Neural cell (in vitro differentiated cells): ENCODE data around the gene MED29. TPM values are rescaled to one million over a fixed set of nuclear protein-coding genes. Genes with fewer than 3 reads are reported as not detected.

ENCODE experiments used
- H2AFZ ChIP-seq: fragments of 200-600, 300-800 bp; sonication (generic), shearing (Covaris generic); 2 replicates; pipeline ENCODE4 v1.6.0; 2014; ENCODE audit warnings: low read depth, mild to moderate bottlenecking, antibody characterized with exemption, low read length, moderate library complexity
- H3F3A ChIP-seq: fragments of 200-600 bp; shearing (Covaris generic); 2 replicates; pipeline ENCODE4 v1.6.1; 2016; ENCODE audit warnings: mild to moderate bottlenecking, moderate library complexity, mixed read lengths, antibody characterized with exemption, low read length; ENCODE audit not compliant: insufficient read depth, poor library complexity, severe bottlenecking
- H3K27ac ChIP-seq: fragments of 200-600, 300-800 bp; sonication (generic), shearing (Covaris generic); 2 replicates; pipeline ENCODE4 v1.5.1; 2014; ENCODE audit warnings: mild to moderate bottlenecking, low read length, moderate library complexity
- H3K27me3 ChIP-seq: fragments of 300-800, 200-600 bp; sonication (generic), shearing (Covaris generic); 2 replicates; pipeline ENCODE4 v1.6.0; 2014; ENCODE audit warnings: mild to moderate bottlenecking, low read depth, low read length, moderate library complexity; ENCODE audit not compliant: insufficient read depth
- H3K36me3 ChIP-seq: fragments of 300-800, 200-600 bp; sonication (generic), shearing (Covaris generic); 2 replicates; pipeline ENCODE4 v1.5.1; 2014; ENCODE audit warnings: mild to moderate bottlenecking, antibody characterized with exemption, low read length, moderate library complexity; ENCODE audit not compliant: insufficient read depth
- H3K4me2 ChIP-seq: fragments of 300-800, 200-600 bp; sonication (generic), shearing (Covaris generic); 2 replicates; pipeline ENCODE4 v1.6.0; 2014; ENCODE audit warnings: mild to moderate bottlenecking, low read length
- H3K4me3 ChIP-seq: fragments of 300-800, 200-600 bp; sonication (generic), shearing (Covaris generic); 2 replicates; pipeline ENCODE4 v1.5.1; 2014; ENCODE audit warnings: mild to moderate bottlenecking, low read length, moderate library complexity
- H3K79me2 ChIP-seq: fragments of 200-600 bp; shearing (Covaris generic); replicated peaks from 2 replicates; pipeline ENCODE4 v1.6.0; 2014; ENCODE audit warnings: mild to moderate bottlenecking, low read length, moderate library complexity; ENCODE audit not compliant: insufficient read depth
- H3K9ac ChIP-seq: fragments of 300-800, 200-600 bp; sonication (generic), shearing (Covaris generic); 2 replicates; pipeline ENCODE4 v1.6.1; 2016; ENCODE audit warnings: mild to moderate bottlenecking, low read length, mixed read lengths
- H3K9me2 ChIP-seq: fragments of 200-600 bp; shearing (Covaris generic); 2 replicates; pipeline ENCODE4 v1.6.1; 2016; ENCODE audit warnings: mild to moderate bottlenecking, low read length, mixed read lengths; ENCODE audit not compliant: insufficient read depth
- H3K9me3 ChIP-seq: fragments of 200-600, 300-800 bp; sonication (generic), shearing (Covaris generic); 2 replicates; pipeline ENCODE4 v1.6.1; 2016; ENCODE audit warnings: mild to moderate bottlenecking, mixed run types, low read length, moderate library complexity, mixed read lengths
- H4K20me1 ChIP-seq: fragments of 200-600 bp; shearing (Covaris generic); 2 replicates; pipeline ENCODE4 v1.6.1; 2016; ENCODE audit warnings: mild to moderate bottlenecking, mixed run types; ENCODE audit not compliant: insufficient read depth
- EP300 ChIP-seq: fragments of 450-650 bp; conservative IDR thresholded peaks from 2 replicates; pipeline ENCODE4 v1.6.1; 2014; ENCODE audit warnings: antibody characterized with exemption, mild to moderate bottlenecking, moderate library complexity; ENCODE audit not compliant: poor library complexity, severe bottlenecking
- POLR2AphosphoS5 ChIP-seq: IDR thresholded peaks from 2 replicates; pipeline ENCODE4 v1.6.1; 2012
- RAD21 ChIP-seq: fragments of 450-650 bp; conservative IDR thresholded peaks from 2 replicates; pipeline ENCODE4 v1.6.1; 2014; ENCODE audit warnings: antibody characterized with exemption, mild to moderate bottlenecking, moderate library complexity
- REST ChIP-seq: IDR thresholded peaks from 2 replicates; pipeline ENCODE4 v1.6.1; 2012; ENCODE audit warnings: borderline replicate concordance
- SMC3 ChIP-seq: fragments of 450-650 bp; conservative IDR thresholded peaks from 2 replicates; pipeline ENCODE4 v1.6.1; 2014; ENCODE audit warnings: antibody characterized with exemption, mild to moderate bottlenecking, moderate library complexity; ENCODE audit not compliant: poor library complexity
- TAF1 ChIP-seq: IDR thresholded peaks from 2 replicates; pipeline ENCODE4 v1.6.1; 2012; ENCODE audit warnings: low read depth
- polyA plus RNA-seq: library from polyadenylated mRNA; depleted of rRNA; stranded (reverse); fragments of >200 nt; gene quantifications from 2 replicates; pipeline ENCODE4 v1.2.3, GENCODE V29; 2014

The MED29 gene
- polyA plus RNA-seq, 1 donor from 2014 or later: 39.5 TPM

GRCh38 chr19:39433480-39434079 is 42.4 kb downstream of the MED29 start:
- Histone ChIP-seq H4K20me1 (no peaks in the 10 kb centered on the region), H3K9me3 (no peaks in the 10 kb centered on the region), H3K36me3 (no peaks in the 10 kb centered on the region), H3F3A (peaks cover 4% of the 10 kb centered on the region), H2AFZ (no peak overlapping the region), H3K9me2 (no peaks in the 10 kb centered on the region), H3K4me2 (no peak overlapping the region), H3K27ac (no peak overlapping the region), H3K9ac (no peak overlapping the region), H3K79me2 (peaks cover 16% of the 10 kb centered on the region), H3K4me3 (no peak overlapping the region), H3K27me3 (no peaks in the 10 kb centered on the region)
- no peak for TF ChIP-seq SMC3
- TF ChIP-seq REST: no peak
- TF ChIP-seq RAD21: no peak
- TF ChIP-seq TAF1: no peak

GRCh38 chr19:39434123-39435076 is 43.2 kb downstream of the MED29 start:
- peaks cover 16% of the 10 kb centered on the region for H3K79me2 ChIP-seq
- no peak overlapping the region for H3K27ac ChIP-seq
- peak overlapping the region; percentile 93 for H3K4me3 ChIP-seq
- no peaks in the 10 kb centered on the region for H3K9me3 ChIP-seq
- no peaks in the 10 kb centered on the region for H3K27me3 ChIP-seq
- TF ChIP-seq REST (no peak), SMC3 (no peak), POLR2AphosphoS5 (no peak), TAF1 (no peak), EP300 (no peak), RAD21 (no peak)
- no peaks in the 10 kb centered on the region for H3K9me2 ChIP-seq
- peaks cover 4% of the 10 kb centered on the region for H3F3A ChIP-seq
- H3K9ac ChIP-seq: peak overlapping the region; percentile 82
- no peak overlapping the region for H2AFZ ChIP-seq
- H3K4me2 ChIP-seq: peak overlapping the region; percentile 79
- no peaks in the 10 kb centered on the region for H3K36me3 ChIP-seq
- no peaks in the 10 kb centered on the region for H4K20me1 ChIP-seq
